Esophagus squamous epithelium (tissue), 4 donors: ENCODE data around the gene GMFB.

ENCODE experiments used
- POLR2A ChIP-seq, 4 donors: fragments of 450-650 bp; IDR thresholded peaks; one replicate each; pipeline ENCODE4 v1.6.1; 2017; ENCODE audit warnings: antibody characterized with exemption in 4 of 4, mild to moderate bottlenecking in 4 of 4, moderate library complexity in 3 of 4
- TF ChIP-seq, protein P1 (sequence below), 6 experiments: fragments of 450-650 bp in 4 of 6; fragments of 200-600 bp in 2 of 6; sonication (generic) in 2 of 6; IDR thresholded peaks; one replicate each; pipeline ENCODE4 v1.5.1; 2016 to 2019; ENCODE audit warnings: antibody characterized with exemption in 6 of 6, mild to moderate bottlenecking in 4 of 6, moderate library complexity in 4 of 6

DNA sequence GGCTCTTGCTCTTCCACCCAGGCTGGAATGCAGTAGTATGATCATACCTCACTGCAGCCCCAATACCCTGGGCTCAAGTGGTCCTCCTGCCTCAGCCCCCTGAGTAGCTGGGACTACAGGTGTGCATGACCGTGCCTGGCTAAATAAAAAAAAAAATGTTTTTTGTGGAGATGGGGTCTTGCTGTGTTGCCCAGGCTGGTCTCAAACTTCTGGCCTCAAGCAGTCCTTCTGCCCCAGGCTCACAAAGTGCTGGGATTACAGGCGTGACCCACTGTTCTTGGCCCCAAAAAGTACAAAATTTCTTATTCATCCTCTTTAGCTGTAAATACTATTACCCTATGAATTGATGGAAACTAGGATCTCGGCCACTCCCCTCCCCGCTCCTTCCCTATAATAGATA, 35.6 kb upstream of the GMFB start:
- TF ChIP-seq, protein P1, sequence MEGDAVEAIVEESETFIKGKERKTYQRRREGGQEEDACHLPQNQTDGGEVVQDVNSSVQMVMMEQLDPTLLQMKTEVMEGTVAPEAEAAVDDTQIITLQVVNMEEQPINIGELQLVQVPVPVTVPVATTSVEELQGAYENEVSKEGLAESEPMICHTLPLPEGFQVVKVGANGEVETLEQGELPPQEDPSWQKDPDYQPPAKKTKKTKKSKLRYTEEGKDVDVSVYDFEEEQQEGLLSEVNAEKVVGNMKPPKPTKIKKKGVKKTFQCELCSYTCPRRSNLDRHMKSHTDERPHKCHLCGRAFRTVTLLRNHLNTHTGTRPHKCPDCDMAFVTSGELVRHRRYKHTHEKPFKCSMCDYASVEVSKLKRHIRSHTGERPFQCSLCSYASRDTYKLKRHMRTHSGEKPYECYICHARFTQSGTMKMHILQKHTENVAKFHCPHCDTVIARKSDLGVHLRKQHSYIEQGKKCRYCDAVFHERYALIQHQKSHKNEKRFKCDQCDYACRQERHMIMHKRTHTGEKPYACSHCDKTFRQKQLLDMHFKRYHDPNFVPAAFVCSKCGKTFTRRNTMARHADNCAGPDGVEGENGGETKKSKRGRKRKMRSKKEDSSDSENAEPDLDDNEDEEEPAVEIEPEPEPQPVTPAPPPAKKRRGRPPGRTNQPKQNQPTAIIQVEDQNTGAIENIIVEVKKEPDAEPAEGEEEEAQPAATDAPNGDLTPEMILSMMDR (IDR thresholded peaks at IDR 0.05), result no peak
- no peak for TF ChIP-seq POLR2A (IDR thresholded peaks at IDR 0.05)
